ENCODE data around the gene FOXP1.

DNA sequence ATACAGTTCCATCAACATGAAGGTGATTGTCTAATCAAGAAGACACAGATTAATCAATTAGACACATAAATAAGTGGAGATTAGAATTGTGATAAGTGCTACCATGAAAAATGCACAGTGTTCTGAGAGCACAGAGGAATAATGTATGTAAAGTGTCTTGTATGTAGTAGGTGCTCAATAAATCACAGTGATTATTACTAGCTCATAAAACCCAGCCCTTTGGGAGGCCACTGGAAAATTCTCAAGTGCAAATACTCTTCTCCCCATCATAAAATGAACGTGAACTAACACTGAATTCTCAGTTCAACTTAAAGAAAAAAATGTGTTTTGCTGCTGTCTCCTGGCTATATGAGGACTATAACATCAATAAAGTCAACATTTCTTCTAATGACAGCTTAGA lies 368.2 kb downstream of the FOXP1 start:
- TF ChIP-seq, protein P1, sequence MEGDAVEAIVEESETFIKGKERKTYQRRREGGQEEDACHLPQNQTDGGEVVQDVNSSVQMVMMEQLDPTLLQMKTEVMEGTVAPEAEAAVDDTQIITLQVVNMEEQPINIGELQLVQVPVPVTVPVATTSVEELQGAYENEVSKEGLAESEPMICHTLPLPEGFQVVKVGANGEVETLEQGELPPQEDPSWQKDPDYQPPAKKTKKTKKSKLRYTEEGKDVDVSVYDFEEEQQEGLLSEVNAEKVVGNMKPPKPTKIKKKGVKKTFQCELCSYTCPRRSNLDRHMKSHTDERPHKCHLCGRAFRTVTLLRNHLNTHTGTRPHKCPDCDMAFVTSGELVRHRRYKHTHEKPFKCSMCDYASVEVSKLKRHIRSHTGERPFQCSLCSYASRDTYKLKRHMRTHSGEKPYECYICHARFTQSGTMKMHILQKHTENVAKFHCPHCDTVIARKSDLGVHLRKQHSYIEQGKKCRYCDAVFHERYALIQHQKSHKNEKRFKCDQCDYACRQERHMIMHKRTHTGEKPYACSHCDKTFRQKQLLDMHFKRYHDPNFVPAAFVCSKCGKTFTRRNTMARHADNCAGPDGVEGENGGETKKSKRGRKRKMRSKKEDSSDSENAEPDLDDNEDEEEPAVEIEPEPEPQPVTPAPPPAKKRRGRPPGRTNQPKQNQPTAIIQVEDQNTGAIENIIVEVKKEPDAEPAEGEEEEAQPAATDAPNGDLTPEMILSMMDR (conservative IDR thresholded peaks at IDR 0.05 in 1 of 2, IDR thresholded peaks at IDR 0.05 in 1 of 2; ENCODE audit: low read depth in 1 of 2, low read length in 2 of 2) = no peak
- no peak for TF ChIP-seq EZH2 (IDR thresholded peaks at IDR 0.05; ENCODE audit: low read length, missing control alignments)

All from fibroblast of lung (primary cell).